ENCODE data around the gene AMACR. TPM values are rescaled to one million over a fixed set of nuclear protein-coding genes. Genes with fewer than 3 reads are reported as not detected.

The AMACR gene
- total and polyA plus RNA-seq, 2 donors (not counting 3 experiments of a cell fraction or from before 2014, with no cell fraction given) = 6.7 to 8.7 TPM

- CTCF ChIA-PET = no interaction called here
- no peaks in the 10 kb centered on the region for H3K9me1 ChIP-seq (replicated peaks; ENCODE audit: control insufficient read depth, extremely low read depth, insufficient read depth, low read length)
- no peak overlapping the region for H3K9ac ChIP-seq (replicated peaks; ENCODE audit: extremely low read depth, insufficient read depth, low read length)
- H3K4me3 ChIP-seq (replicated peaks in 1 of 3; ENCODE audit: insufficient read depth in 1 of 3, low read depth in 1 of 3, low read length in 3 of 3) = no peak overlapping the region
- peaks cover 0 to 6% of the 10 kb centered on the region in 2 experiments for H3K36me3 ChIP-seq (ENCODE audit: control insufficient read depth in 2 of 2, extremely low read depth in 1 of 2, insufficient read depth in 2 of 2, low read length in 2 of 2)
- no peak overlapping the region for H3K27ac ChIP-seq (ENCODE audit: insufficient read depth, low read depth, low read length)
- no TSS peak for BruUV-seq (replicated peaks)
- H4K20me1 ChIP-seq (replicated peaks; ENCODE audit: control insufficient read depth, extremely low read depth, insufficient read depth, low read length) = no peaks in the 10 kb centered on the region
- H3K79me2 ChIP-seq (ENCODE audit: control insufficient read depth, insufficient read depth, low read length) = no peaks in the 10 kb centered on the region
- no peaks in the 10 kb centered on the region for H3K27me3 ChIP-seq (ENCODE audit: control insufficient read depth in 2 of 2, insufficient read depth in 2 of 2, low read length in 2 of 2)
- intact Hi-C loops (cut with micrococcal nuclease) (no loop called here), dilution Hi-C loops (cut with MboI; ENCODE audit: extremely low pct_ligation_motif_present, low sequenced_read_pairs) (no loop called here)
- H3K4me2 ChIP-seq (ENCODE audit: insufficient read depth, low read length) = no peak overlapping the region
- no peak overlapping the region for H2AFZ ChIP-seq (ENCODE audit: low read depth, low read length)
- no peak for TF ChIP-seq FOS (IDR thresholded peaks at IDR 0.05; ENCODE audit: borderline replicate concordance, insufficient read depth, low read length)
- TF ChIP-seq POLR2AphosphoS5 (IDR thresholded peaks at IDR 0.05; ENCODE audit: insufficient read depth, low read depth, low read length) = no peak
- TF ChIP-seq, protein P1, sequence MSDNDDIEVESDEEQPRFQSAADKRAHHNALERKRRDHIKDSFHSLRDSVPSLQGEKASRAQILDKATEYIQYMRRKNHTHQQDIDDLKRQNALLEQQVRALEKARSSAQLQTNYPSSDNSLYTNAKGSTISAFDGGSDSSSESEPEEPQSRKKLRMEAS (IDR thresholded peaks at IDR 0.05; ENCODE audit: insufficient read depth, insufficient read length) = peak; percentile 4
- no peak for TF ChIP-seq GATA2 (IDR thresholded peaks at IDR 0.05; ENCODE audit: insufficient read depth, insufficient read length, low read depth, low read length)
- TF ChIP-seq, protein P2, sequence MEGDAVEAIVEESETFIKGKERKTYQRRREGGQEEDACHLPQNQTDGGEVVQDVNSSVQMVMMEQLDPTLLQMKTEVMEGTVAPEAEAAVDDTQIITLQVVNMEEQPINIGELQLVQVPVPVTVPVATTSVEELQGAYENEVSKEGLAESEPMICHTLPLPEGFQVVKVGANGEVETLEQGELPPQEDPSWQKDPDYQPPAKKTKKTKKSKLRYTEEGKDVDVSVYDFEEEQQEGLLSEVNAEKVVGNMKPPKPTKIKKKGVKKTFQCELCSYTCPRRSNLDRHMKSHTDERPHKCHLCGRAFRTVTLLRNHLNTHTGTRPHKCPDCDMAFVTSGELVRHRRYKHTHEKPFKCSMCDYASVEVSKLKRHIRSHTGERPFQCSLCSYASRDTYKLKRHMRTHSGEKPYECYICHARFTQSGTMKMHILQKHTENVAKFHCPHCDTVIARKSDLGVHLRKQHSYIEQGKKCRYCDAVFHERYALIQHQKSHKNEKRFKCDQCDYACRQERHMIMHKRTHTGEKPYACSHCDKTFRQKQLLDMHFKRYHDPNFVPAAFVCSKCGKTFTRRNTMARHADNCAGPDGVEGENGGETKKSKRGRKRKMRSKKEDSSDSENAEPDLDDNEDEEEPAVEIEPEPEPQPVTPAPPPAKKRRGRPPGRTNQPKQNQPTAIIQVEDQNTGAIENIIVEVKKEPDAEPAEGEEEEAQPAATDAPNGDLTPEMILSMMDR (IDR thresholded peaks at IDR 0.05; ENCODE audit: extremely low read depth in 1 of 2, insufficient read depth in 1 of 2, low read depth in 1 of 2, low read length in 2 of 2) = no peak
- no peaks in the 10 kb centered on the region for H3K9me3 ChIP-seq (replicated peaks; ENCODE audit: control insufficient read depth, insufficient read depth, low read length)
- DNase-seq (ENCODE audit: low read depth, low spot score) = no peak
- POLR2A ChIA-PET = no interaction called here
- no peaks in the 10 kb centered on the region for H3K4me1 ChIP-seq (ENCODE audit: control insufficient read depth, extremely low read depth, insufficient read depth, low read length)
- FAIRE-seq = no peak
Measured at GRCh38 chr5:33985447-33985846, 22.4 kb downstream of the AMACR start.

GRCh38 chr5:33984671-33985124 is 23.2 kb downstream of the AMACR start, which contains the start of gene SLC45A2:
Gene SLC45A2, minus strand, starts transcription at chr5:33984693. Its CDS starts 110 bp downstream, at chr5:33984583.
- no peak within 1 kb of the TSS for H3K27ac ChIP-seq (ENCODE audit: insufficient read depth, low read depth, low read length)
- TF ChIP-seq POLR2AphosphoS5 (IDR thresholded peaks at IDR 0.05; ENCODE audit: insufficient read depth, low read depth, low read length) = no peak
- no peak for TF ChIP-seq FOS (IDR thresholded peaks at IDR 0.05; ENCODE audit: borderline replicate concordance, insufficient read depth, low read length)
- no peak for TF ChIP-seq EZH2 (IDR thresholded peaks at IDR 0.05; ENCODE audit: borderline replicate concordance, low read depth, low read length, severe bottlenecking)
- H3K36me3 ChIP-seq (ENCODE audit: control insufficient read depth in 2 of 2, extremely low read depth in 1 of 2, insufficient read depth in 2 of 2, low read length in 2 of 2) = peaks cover 0 to 6% of the 10 kb centered on the region in 2 experiments
- no peaks in the 10 kb centered on the region for H3K9me3 ChIP-seq (replicated peaks; ENCODE audit: control insufficient read depth, insufficient read depth, low read length)
- no peak within 1 kb of the TSS for H2AFZ ChIP-seq (ENCODE audit: low read depth, low read length)
- CTCF ChIA-PET = no interaction called here
- POLR2A ChIA-PET = no interaction called here
- no peaks in the 10 kb centered on the region for H3K27me3 ChIP-seq (ENCODE audit: control insufficient read depth in 2 of 2, insufficient read depth in 2 of 2, low read length in 2 of 2)
- H3K4me3 ChIP-seq (replicated peaks in 1 of 3; ENCODE audit: insufficient read depth in 1 of 3, low read depth in 1 of 3, low read length in 3 of 3) = no peak within 1 kb of the TSS
- DNase-seq (ENCODE audit: low read depth, low spot score) (no peak), FAIRE-seq (no peak)
- no peaks in the 10 kb centered on the region for H4K20me1 ChIP-seq (replicated peaks; ENCODE audit: control insufficient read depth, extremely low read depth, insufficient read depth, low read length)
- dilution Hi-C loops (cut with MboI; ENCODE audit: extremely low pct_ligation_motif_present, low sequenced_read_pairs) (no loop called here), intact Hi-C loops (cut with micrococcal nuclease) (no loop called here)
- H3K9me1 ChIP-seq (replicated peaks; ENCODE audit: control insufficient read depth, extremely low read depth, insufficient read depth, low read length) = no peaks in the 10 kb centered on the region
- H3K9ac ChIP-seq (replicated peaks; ENCODE audit: extremely low read depth, insufficient read depth, low read length) = no peak within 1 kb of the TSS
- BruUV-seq (replicated peaks) = no TSS peak
- H3K4me1 ChIP-seq (ENCODE audit: control insufficient read depth, extremely low read depth, insufficient read depth, low read length) = no peaks in the 10 kb centered on the region
- no peak within 1 kb of the TSS for H3K4me2 ChIP-seq (ENCODE audit: insufficient read depth, low read length)
- no peaks in the 10 kb centered on the region for H3K79me2 ChIP-seq (ENCODE audit: control insufficient read depth, insufficient read depth, low read length)
